ENCODE data around the gene GJA3. TPM values are rescaled to one million over a fixed set of nuclear protein-coding genes. Genes with fewer than 3 reads are reported as not detected.

GJA3 gene
- total and polyA plus RNA-seq, 11 donors, result 5.4 to 30.5 (median 16.5) TPM

GRCh38 chr13:20168396-20168795 lies 7.5 kb upstream of the GJA3 start:
- H3K9me3 ChIP-seq, result no peaks in the 10 kb centered on the region
- H3K27me3 ChIP-seq, result peaks cover 0 to 20% (median 4%) of the 10 kb centered on the region in 9 donors
- H3K4me1 ChIP-seq, result no peaks in the 10 kb centered on the region
- intact Hi-C loops (cut with DNase I), result loop anchor here in 6 of 10 donors (10.0 kb wide), 3 partner anchors 74 to 184 kb away; no protein-coding TSS in a partner anchor
- DNase-seq (no peak), ATAC-seq (no peak)
- no peak overlapping the region for H3K27ac ChIP-seq
- 71 to 84% (median 83%) methylated on average over 7 of the region's 7 CpGs for WGBS, 4 donors
- TF ChIP-seq POLR2A (IDR thresholded peaks at IDR 0.05), result no peak
- TF ChIP-seq, protein P1, sequence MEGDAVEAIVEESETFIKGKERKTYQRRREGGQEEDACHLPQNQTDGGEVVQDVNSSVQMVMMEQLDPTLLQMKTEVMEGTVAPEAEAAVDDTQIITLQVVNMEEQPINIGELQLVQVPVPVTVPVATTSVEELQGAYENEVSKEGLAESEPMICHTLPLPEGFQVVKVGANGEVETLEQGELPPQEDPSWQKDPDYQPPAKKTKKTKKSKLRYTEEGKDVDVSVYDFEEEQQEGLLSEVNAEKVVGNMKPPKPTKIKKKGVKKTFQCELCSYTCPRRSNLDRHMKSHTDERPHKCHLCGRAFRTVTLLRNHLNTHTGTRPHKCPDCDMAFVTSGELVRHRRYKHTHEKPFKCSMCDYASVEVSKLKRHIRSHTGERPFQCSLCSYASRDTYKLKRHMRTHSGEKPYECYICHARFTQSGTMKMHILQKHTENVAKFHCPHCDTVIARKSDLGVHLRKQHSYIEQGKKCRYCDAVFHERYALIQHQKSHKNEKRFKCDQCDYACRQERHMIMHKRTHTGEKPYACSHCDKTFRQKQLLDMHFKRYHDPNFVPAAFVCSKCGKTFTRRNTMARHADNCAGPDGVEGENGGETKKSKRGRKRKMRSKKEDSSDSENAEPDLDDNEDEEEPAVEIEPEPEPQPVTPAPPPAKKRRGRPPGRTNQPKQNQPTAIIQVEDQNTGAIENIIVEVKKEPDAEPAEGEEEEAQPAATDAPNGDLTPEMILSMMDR (IDR thresholded peaks at IDR 0.05), result no peak
- no peak overlapping the region for H3K4me3 ChIP-seq
- H3K36me3 ChIP-seq, result no peaks in the 10 kb centered on the region

DNA sequence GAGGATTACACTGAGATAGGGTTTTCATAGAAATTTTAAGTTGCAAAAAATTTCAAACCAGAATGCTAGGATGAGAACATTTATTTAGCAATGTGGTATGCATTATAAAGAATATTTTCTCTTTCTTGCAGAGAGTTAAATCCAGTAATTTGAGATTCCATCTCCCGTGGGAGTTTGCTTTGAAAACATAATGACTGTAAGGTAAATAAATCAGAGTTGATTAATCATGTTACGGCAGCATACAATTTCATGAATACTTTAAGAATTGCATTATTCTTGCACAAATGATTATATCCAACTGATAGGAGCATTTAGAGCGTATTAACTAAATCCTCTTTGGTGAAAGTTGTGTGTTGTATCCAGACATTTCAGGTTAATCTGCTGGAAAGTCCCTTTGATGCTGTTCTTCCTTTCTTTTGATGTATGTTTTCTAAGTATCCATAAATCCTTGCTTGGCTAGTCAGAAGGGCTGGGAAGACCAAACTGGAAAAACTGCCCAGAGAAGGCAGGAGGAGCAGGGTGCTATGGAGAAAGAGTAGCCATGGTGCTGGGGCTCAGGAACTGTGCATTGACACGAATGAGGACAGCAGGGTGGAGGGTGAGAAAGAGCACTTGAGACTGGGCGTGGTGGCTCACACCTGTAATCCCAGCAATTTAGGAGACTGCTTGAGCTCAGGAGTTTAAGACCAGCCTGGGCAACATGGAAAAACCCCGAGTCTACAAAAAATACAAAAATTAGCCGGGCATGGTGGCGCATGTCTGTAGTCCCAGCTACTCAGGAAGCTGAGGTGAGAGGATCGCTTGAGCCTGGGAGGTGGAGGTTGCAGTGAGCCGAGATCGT lies 4.8 kb upstream of the GJA3 start:
- H3K27ac ChIP-seq, result no peak overlapping the region
- no peak for ATAC-seq
- intact Hi-C loops (cut with DNase I), result loop anchor here in 6 of 10 donors (10.0 kb wide), 3 partner anchors 71 to 181 kb away; no protein-coding TSS in a partner anchor
- TF ChIP-seq, protein P1 (IDR thresholded peaks at IDR 0.05), result no peak
- TF ChIP-seq POLR2A (IDR thresholded peaks at IDR 0.05), result no peak
- H3K36me3 ChIP-seq, result no peaks in the 10 kb centered on the region
- peaks cover 0 to 13% (median 4%) of the 10 kb centered on the region in 12 donors for H3K4me1 ChIP-seq
- WGBS, 4 donors, result 78 to 87% (median 85%) methylated on average over 11 of the region's 11 CpGs
- peaks cover 0 to 42% (median 13%) of the 10 kb centered on the region in 9 donors for H3K27me3 ChIP-seq
- no peak overlapping the region for H3K4me3 ChIP-seq
- no peaks in the 10 kb centered on the region for H3K9me3 ChIP-seq
- no peak for DNase-seq

- H3K4me3 ChIP-seq, result peak overlapping the region in 10 of 12 donors; percentile 50 to 72 (median 65)
- peaks cover 8 to 77% (median 28%) of the 10 kb centered on the region in 9 donors for H3K27me3 ChIP-seq
Observed at GRCh38 chr13:20161951-20162300, 1.1 kb upstream of the GJA3 start.

More at GRCh38 chr13:20161951-20162300, 1.1 kb upstream of the GJA3 start:
- intact Hi-C loops (cut with DNase I), result loop anchor here in 9 of 10 donors (1.0 to 10.0 kb wide), 15 partner anchors 21 to 235 kb away; no protein-coding TSS in a partner anchor
- peaks cover 0 to 23% (median 8%) of the 10 kb centered on the region in 12 donors for H3K4me1 ChIP-seq
- ATAC-seq (peak in 1 of 4 donors; percentile 3), DNase-seq (no peak)
- no peaks in the 10 kb centered on the region for H3K9me3 ChIP-seq
- 36 to 49% (median 41%) methylated on average over 15 to 16 of the region's 16 CpGs for whole genome bisulfite sequencing, 4 donors
- H3K36me3 ChIP-seq, result no peaks in the 10 kb centered on the region
- peak overlapping the region in 11 of 12 donors; percentile 56 to 90 (median 78) for H3K27ac ChIP-seq
- no peak for TF ChIP-seq POLR2A (IDR thresholded peaks at IDR 0.05)
- TF ChIP-seq, protein P1 (IDR thresholded peaks at IDR 0.05), result no peak
